ENCODE measurements around the gene GLTP.

DNA sequence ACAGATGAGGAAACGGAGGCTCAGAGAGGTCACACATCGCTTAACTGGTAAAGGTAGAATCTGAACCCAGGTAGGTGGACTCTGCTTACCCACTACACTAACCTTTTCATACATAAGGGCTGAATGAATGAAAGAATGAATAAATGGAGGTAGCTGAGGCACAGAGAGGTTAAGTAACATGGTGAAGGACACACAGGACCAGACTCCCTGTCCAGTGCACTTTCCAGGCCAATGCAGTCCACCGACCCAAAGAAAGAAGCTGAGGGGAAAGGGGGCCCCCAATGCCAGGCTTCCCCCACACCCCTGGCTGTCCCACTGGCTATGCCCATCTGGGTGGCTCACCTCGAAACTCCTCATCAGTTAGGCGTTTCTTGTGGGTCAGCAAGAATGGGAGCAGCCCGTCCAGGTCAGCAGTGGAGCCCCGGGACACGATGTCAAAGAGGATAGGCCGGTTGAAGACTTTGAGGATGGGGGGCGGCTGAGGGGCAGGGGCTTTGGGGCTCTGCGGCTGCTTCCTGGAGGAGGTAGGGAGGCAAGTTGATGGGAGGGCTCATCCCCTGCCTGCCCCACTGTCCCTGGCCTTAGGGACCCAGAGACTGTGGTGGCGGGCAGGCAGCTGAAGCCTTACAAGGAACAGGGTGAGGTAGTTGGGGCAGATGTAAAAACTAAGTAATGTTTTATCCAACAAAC, 72.2 kb downstream of the GLTP start:
- TF ChIP-seq, protein P1, sequence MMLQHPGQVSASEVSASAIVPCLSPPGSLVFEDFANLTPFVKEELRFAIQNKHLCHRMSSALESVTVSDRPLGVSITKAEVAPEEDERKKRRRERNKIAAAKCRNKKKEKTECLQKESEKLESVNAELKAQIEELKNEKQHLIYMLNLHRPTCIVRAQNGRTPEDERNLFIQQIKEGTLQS (CRISPR knock-in tag; conservative IDR thresholded peaks at IDR 0.05): no peak
- TF ChIP-seq, protein P2, sequence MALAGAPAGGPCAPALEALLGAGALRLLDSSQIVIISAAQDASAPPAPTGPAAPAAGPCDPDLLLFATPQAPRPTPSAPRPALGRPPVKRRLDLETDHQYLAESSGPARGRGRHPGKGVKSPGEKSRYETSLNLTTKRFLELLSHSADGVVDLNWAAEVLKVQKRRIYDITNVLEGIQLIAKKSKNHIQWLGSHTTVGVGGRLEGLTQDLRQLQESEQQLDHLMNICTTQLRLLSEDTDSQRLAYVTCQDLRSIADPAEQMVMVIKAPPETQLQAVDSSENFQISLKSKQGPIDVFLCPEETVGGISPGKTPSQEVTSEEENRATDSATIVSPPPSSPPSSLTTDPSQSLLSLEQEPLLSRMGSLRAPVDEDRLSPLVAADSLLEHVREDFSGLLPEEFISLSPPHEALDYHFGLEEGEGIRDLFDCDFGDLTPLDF (CRISPR knock-in tag; IDR thresholded peaks at IDR 0.05): no peak

Data from WTC11 (cell line).